MCF 10A (cell line): ENCODE measurements around the gene SFT2D2. TPM values are rescaled to one million over a fixed set of nuclear protein-coding genes. Genes with fewer than 3 reads are reported as not detected.
A peak's percentile ranks its signal among the peaks of the same experiment; 100 is the strongest.
"Not testable (repeated sequence)": the region's sequence is repeated elsewhere in the genome, so short reads cannot be mapped to it uniquely, and the experiment has no call there.

Experiments
- BruUV-seq: library from RNA; stranded (reverse); fragments of 400-500 nt; replicated peaks from 2 replicates; lab custom pipeline; 2021; lab: Mats Ljungman, UMichigan
- CTCF ChIA-PET: fragments of 300-600 bp; sonication (Branson Sonifier 250); formaldehyde crosslinking; extraction: SDS; loops from one replicate; lab custom pipeline; 2021; ENCODE audit warnings: antibody characterized with exemption, inconsistent platforms; lab: Yijun Ruan, JAX
- POLR2A ChIA-PET: fragments of 300-600, 350-650 bp; sonication (Branson Sonifier 250); formaldehyde crosslinking; extraction: SDS; loops from one replicate; lab custom pipeline; 2020; ENCODE audit warnings: antibody characterized with exemption, inconsistent platforms; lab: Yijun Ruan, JAX
- DNase-seq: peaks from one replicate; pipeline ENCODE4 v3.0.0-alpha.2; 2018; ENCODE audit not compliant: unreplicated experiment
- H3K27ac Mint-ChIP-seq: one replicate; pipeline ENCODE4 v1.8.0; 2022; ENCODE audit warnings: mild to moderate bottlenecking, low read depth, mixed read lengths; ENCODE audit not compliant: unreplicated experiment
- H3K27me3 Mint-ChIP-seq: one replicate; pipeline ENCODE4 v1.8.0; 2022; ENCODE audit warnings: mixed read lengths; ENCODE audit not compliant: insufficient read depth, unreplicated experiment
- H3K36me3 Mint-ChIP-seq: one replicate; pipeline ENCODE4 v1.8.0; 2022; ENCODE audit warnings: mild to moderate bottlenecking, moderate library complexity, mixed read lengths; ENCODE audit not compliant: insufficient read depth, unreplicated experiment
- H3K4me1 Mint-ChIP-seq: one replicate; pipeline ENCODE4 v1.8.0; 2022; ENCODE audit warnings: mixed read lengths; ENCODE audit not compliant: insufficient read depth, unreplicated experiment
- H3K4me3 Mint-ChIP-seq: one replicate; pipeline ENCODE4 v1.8.0; 2022; ENCODE audit warnings: mild to moderate bottlenecking, moderate library complexity, mixed read lengths; ENCODE audit not compliant: unreplicated experiment
- H3K9me3 Mint-ChIP-seq: one replicate; pipeline ENCODE4 v1.8.0; 2022; ENCODE audit warnings: mixed read lengths; ENCODE audit not compliant: unreplicated experiment
- intact Hi-C: fragments of 100-400 bp; cut with micrococcal nuclease; formaldehyde crosslinking; loops from 2 replicates; pipeline ENCODE4 v1.14.1; 2022
- total RNA-seq: library from RNA; stranded (reverse); gene quantifications from 2 replicates; pipeline ENCODE4 v1.2.3, GENCODE V29; 2022
- TF ChIP-seq, protein P1 (sequence below): fragments of 200-600 bp; IDR thresholded peaks from one replicate; pipeline ENCODE4 v1.8.0; 2022; ENCODE audit warnings: antibody characterized with exemption, mild to moderate bottlenecking; ENCODE audit not compliant: unreplicated experiment

Gene SFT2D2
- total RNA-seq, 1 experiment from 2014 or later = 56.5 TPM

DNA sequence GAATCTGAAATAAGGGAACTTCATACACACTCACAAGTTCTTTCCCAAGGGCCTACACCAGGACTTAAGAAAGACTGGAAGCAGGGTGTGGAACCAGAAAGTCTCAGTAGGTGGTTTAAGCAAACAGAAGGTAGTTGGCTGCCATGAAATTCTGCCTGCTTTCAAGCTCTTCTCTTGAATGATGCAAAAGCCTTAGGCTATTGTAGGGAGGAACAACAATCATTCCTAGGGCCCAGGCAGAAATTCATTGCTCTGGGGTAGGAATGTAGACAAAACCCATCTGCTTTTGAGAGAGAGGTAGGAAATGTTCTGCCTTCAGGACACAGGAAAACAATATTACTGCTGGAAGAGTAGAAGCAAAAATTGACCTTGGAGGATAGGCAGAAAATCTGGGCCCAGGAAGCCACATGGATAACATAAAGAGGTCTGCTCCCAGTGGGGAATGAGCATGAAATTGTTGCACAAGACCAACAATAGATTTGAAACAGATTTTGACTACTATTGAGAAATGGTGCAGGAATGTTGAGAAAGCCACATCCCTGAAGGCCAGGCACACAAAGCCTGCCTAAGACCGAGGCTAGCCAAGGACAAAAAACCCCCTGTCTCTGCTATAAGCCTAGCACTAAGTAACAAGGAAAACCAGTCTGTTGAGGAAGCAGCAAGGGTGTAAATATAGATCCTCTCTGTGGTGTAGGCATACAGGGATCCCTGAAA lies 22.7 kb upstream of the SFT2D2 start:
- peaks cover 27% of the 10 kb centered on the region for H3K4me1 Mint-ChIP-seq
- CTCF ChIA-PET = interaction anchor here (0.7 to 1.0 kb wide), 2 partner anchors 49 to 58 kb away, joined by 3 to 4 read pairs; no protein-coding TSS in a partner anchor
- H3K9me3 Mint-ChIP-seq = peaks cover 8% of the 10 kb centered on the region
- peaks cover 50% of the 10 kb centered on the region for H3K36me3 Mint-ChIP-seq
- no TSS peak for BruUV-seq
- POLR2A ChIA-PET = interaction anchor here (0.7 to 2.6 kb wide), 3 partner anchors 12 to 572 kb away, joined by 3 to 11 read pairs (median 5); partner anchors contain the start of gene SFT2D2
- no peak overlapping the region for H3K4me3 Mint-ChIP-seq
- TF ChIP-seq, protein P1, sequence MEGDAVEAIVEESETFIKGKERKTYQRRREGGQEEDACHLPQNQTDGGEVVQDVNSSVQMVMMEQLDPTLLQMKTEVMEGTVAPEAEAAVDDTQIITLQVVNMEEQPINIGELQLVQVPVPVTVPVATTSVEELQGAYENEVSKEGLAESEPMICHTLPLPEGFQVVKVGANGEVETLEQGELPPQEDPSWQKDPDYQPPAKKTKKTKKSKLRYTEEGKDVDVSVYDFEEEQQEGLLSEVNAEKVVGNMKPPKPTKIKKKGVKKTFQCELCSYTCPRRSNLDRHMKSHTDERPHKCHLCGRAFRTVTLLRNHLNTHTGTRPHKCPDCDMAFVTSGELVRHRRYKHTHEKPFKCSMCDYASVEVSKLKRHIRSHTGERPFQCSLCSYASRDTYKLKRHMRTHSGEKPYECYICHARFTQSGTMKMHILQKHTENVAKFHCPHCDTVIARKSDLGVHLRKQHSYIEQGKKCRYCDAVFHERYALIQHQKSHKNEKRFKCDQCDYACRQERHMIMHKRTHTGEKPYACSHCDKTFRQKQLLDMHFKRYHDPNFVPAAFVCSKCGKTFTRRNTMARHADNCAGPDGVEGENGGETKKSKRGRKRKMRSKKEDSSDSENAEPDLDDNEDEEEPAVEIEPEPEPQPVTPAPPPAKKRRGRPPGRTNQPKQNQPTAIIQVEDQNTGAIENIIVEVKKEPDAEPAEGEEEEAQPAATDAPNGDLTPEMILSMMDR = no peak
- H3K27ac Mint-ChIP-seq = peak overlapping the region; percentile 69
- DNase-seq = peak; percentile 72
- H3K27me3 Mint-ChIP-seq = no peaks in the 10 kb centered on the region
- intact Hi-C loops = no loop called here

DNA sequence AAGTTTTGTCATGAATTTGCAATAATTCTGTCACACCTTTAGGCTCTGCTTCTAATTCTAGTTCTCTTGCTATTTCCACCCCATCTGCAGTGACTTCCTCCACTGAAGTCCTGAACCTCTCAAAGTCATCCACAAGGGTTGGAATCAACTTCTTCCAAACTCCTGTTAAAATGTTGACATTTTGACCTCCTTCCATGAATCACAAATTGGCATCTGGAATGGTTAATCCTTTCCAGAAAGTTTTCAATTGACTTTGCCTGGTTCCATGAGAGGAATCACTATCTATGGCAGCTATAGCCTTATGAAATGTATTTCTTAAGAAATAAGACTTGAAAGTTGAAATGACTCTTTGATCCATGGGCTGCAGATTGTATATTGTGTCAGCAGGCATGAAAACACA lies 19.7 kb upstream of the SFT2D2 start:
- BruUV-seq = no TSS peak
- no peaks in the 10 kb centered on the region for H3K27me3 Mint-ChIP-seq
- peaks cover 8% of the 10 kb centered on the region for H3K9me3 Mint-ChIP-seq
- ChIA-PET POLR2A (interaction anchor here (2.0 kb wide), 1 partner anchor 10 kb away, joined by 5 read pairs; no protein-coding TSS in a partner anchor), CTCF (interaction anchor here (1.0 to 1.7 kb wide), 2 partner anchors 30 to 122 kb away, joined by 3 to 4 read pairs; no protein-coding TSS in a partner anchor)
- H3K27ac Mint-ChIP-seq = no peak overlapping the region
- peaks cover 19% of the 10 kb centered on the region for H3K4me1 Mint-ChIP-seq
- peaks cover 28% of the 10 kb centered on the region for H3K36me3 Mint-ChIP-seq
- DNase-seq = no peak
- intact Hi-C loops = no loop called here
- H3K4me3 Mint-ChIP-seq = no peak overlapping the region
- TF ChIP-seq, protein P1 = no peak

DNA sequence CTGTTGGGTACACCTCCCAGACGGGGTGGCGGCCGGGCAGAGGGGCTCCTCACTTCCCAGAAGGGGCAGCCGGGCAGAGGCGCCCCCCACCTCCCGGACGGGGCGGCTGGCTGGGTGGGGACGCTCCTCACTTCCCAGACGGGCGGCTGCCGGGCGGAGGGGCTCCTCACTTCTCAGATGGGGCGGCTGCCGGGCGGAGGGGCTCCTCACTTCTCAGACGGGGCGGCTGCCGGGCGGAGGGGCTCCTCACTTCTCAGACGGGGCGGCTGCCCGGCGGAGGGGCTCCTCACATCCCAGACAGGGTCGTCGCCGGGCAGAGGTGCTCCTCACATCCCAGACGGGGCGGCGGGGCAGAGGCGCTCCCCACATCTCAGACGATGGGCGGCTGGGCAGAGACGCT lies 18.1 kb upstream of the SFT2D2 start:
- DNase-seq, BruUV-seq, H3K4me3 Mint-ChIP-seq, intact Hi-C loops, H3K27ac Mint-ChIP-seq, H3K27me3 Mint-ChIP-seq, CTCF ChIA-PET, POLR2A ChIA-PET: not testable (repeated sequence)
- Mint-ChIP-seq H3K4me1 (peaks cover 13% of the 10 kb centered on the region), H3K9me3 (peaks cover 10% of the 10 kb centered on the region), H3K36me3 (peaks cover 16% of the 10 kb centered on the region)

DNA sequence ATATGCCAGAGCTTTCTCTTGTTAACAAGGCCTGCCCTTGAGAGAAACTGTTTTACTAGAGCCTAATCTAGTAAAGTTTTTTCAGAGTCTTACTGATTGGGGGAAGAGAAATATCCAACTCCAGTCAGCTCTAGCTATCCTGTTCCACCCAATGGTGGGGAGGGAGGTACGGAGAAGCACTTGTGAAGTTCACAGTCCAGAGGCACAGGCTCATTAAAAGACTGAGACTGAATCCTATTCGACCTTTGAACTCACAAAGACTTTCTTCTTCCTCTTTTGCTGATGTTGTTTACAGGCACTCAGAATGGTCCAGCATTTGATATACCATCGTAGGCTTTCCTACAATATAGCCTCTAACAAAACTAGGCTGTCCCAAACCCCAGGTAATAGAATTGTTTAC lies 15.5 kb upstream of the SFT2D2 start:
- no peak overlapping the region for H3K4me3 Mint-ChIP-seq
- H3K4me1 Mint-ChIP-seq = peaks cover 5% of the 10 kb centered on the region
- BruUV-seq = no TSS peak
- no peak overlapping the region for H3K27ac Mint-ChIP-seq
- TF ChIP-seq, protein P1 = no peak
- CTCF ChIA-PET = no interaction called here
- intact Hi-C loops = no loop called here
- POLR2A ChIA-PET = interaction anchor here (0.6 kb wide), 1 partner anchor 30 kb away, joined by 3 read pairs; no protein-coding TSS in a partner anchor
- no peaks in the 10 kb centered on the region for H3K36me3 Mint-ChIP-seq
- no peaks in the 10 kb centered on the region for H3K27me3 Mint-ChIP-seq
- DNase-seq = no peak
- H3K9me3 Mint-ChIP-seq = peaks cover 19% of the 10 kb centered on the region
